DND-41 (cell line): Measurements from ENCODE around the gene RNF167.

Experiments
- ATAC-seq: fragments of 200-7000 bp; cut with Tn5 transposase; 3 replicates; pipeline ENCODE4 v1.9.1; 2021; ENCODE audit warnings: low read depth; ENCODE audit not compliant: insufficient read depth
- DNase-seq: peaks from one replicate; pipeline ENCODE4 v3.0.0-alpha.2; 2020
- H2AFZ ChIP-seq: 2 replicates; pipeline ENCODE4 v1.6.0; 2012; ENCODE audit warnings: low read depth, low read length
- H3K27ac ChIP-seq: 2 replicates; pipeline ENCODE4 v1.5.1; 2012; ENCODE audit warnings: low read length, inconsistent platforms
- H3K27me3 ChIP-seq: fragments of 200-600 bp; sonication (generic); 2 replicates; pipeline ENCODE4 v1.6.0; 2012; ENCODE audit warnings: low read length, mild to moderate bottlenecking, inconsistent platforms; ENCODE audit not compliant: insufficient read depth, poor library complexity
- H3K36me3 ChIP-seq: 2 replicates; pipeline ENCODE4 v1.5.1; 2012; ENCODE audit warnings: low read length, inconsistent platforms; ENCODE audit not compliant: insufficient read depth
- H3K4me1 ChIP-seq: 2 replicates; pipeline ENCODE4 v1.5.1; 2012; ENCODE audit warnings: mild to moderate bottlenecking, low read length; ENCODE audit not compliant: insufficient read depth
- H3K4me2 ChIP-seq: 2 replicates; pipeline ENCODE4 v1.6.0; 2012; ENCODE audit warnings: mild to moderate bottlenecking, moderate library complexity, low read length, inconsistent platforms; ENCODE audit not compliant: insufficient read depth
- H3K4me3 ChIP-seq, 2 experiments: fragments of 200-600 bp in 1 of 2; shearing (Covaris generic) in 1 of 2; 2 replicates each; pipeline ENCODE4 v1.5.1; 2012 to 2016; ENCODE audit warnings: inconsistent platforms in 2 of 2, low read length in 2 of 2, mild to moderate bottlenecking in 2 of 2, low read depth in 1 of 2, moderate library complexity in 1 of 2
- H3K79me2 ChIP-seq: 2 replicates; pipeline ENCODE4 v1.6.0; 2012; ENCODE audit warnings: low read length, inconsistent platforms; ENCODE audit not compliant: insufficient read depth
- H3K9ac ChIP-seq: 2 replicates; pipeline ENCODE4 v1.6.0; 2012; ENCODE audit warnings: low read depth, mild to moderate bottlenecking, inconsistent platforms, low read length, moderate library complexity
- H3K9me3 ChIP-seq: 2 replicates; pipeline ENCODE4 v1.5.1; 2012; ENCODE audit warnings: low read length, moderate library complexity, mild to moderate bottlenecking, inconsistent platforms; ENCODE audit not compliant: insufficient read depth, severe bottlenecking
- H4K20me1 ChIP-seq: 2 replicates; pipeline ENCODE4 v1.6.0; 2012; ENCODE audit warnings: low read length; ENCODE audit not compliant: insufficient read depth
- CTCF ChIP-seq: IDR thresholded peaks from 2 replicates; pipeline ENCODE4 v1.5.1; 2012; ENCODE audit warnings: borderline replicate concordance, low read length, moderate library complexity, mild to moderate bottlenecking; ENCODE audit not compliant: poor library complexity, severe bottlenecking; ENCODE audit errors: extremely low read depth
- EZH2 ChIP-seq: IDR thresholded peaks from 3 replicates; pipeline ENCODE4 v1.6.1; 2012; ENCODE audit warnings: borderline replicate concordance, low read depth, mild to moderate bottlenecking, moderate library complexity, low read length, inconsistent platforms; ENCODE audit not compliant: severe bottlenecking

The RNF167 gene

DNA sequence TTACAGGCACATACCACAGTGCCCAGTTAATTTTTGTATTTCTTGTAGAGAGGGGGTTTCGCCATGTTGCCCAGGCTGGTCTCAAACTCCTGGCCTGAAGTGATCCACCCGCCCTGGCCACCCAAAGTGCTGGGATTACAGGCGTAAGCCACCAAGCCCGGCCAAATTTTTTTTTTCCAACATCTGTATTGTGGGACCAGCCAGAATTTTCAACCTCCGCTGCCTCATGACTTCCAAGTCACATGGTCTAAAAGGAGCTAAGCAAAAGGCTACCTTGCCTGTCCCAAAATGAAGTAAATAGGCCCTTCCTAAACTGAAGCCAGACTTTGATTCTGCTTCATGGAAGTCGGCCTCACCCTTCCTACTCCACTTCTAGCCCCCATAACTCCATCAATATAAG, 31.8 kb downstream of the RNF167 start:
- Histone ChIP-seq H4K20me1 (peaks cover 4% of the 10 kb centered on the region), H3K27ac (no peak overlapping the region), H3K4me1 (peaks cover 19% of the 10 kb centered on the region), H3K4me2 (no peak overlapping the region), H3K27me3 (no peaks in the 10 kb centered on the region), H3K36me3 (peaks cover 69% of the 10 kb centered on the region), H3K79me2 (peaks cover 20% of the 10 kb centered on the region), H3K9ac (no peak overlapping the region), H3K4me3 (no peak overlapping the region), H2AFZ (no peak overlapping the region), H3K9me3 (no peaks in the 10 kb centered on the region)
- ATAC-seq (no peak), DNase-seq (no peak)
- no peak for TF ChIP-seq CTCF

GRCh38 chr17:4972322-4972721, 32.3 kb downstream of the RNF167 start:
- TF ChIP-seq EZH2, result no peak
- TF ChIP-seq CTCF, result no peak
- Histone ChIP-seq H3K79me2 (peaks cover 19% of the 10 kb centered on the region), H3K4me1 (peaks cover 19% of the 10 kb centered on the region), H2AFZ (no peak overlapping the region), H3K4me2 (no peak overlapping the region), H3K4me3 (no peak overlapping the region), H3K27me3 (no peaks in the 10 kb centered on the region), H3K36me3 (peaks cover 74% of the 10 kb centered on the region), H3K27ac (no peak overlapping the region), H4K20me1 (peaks cover 4% of the 10 kb centered on the region), H3K9me3 (no peaks in the 10 kb centered on the region), H3K9ac (no peak overlapping the region)
- ATAC-seq, result no peak
- no peak for DNase-seq

- H3K4me3 ChIP-seq, result no peak overlapping the region
- H3K27ac ChIP-seq, result no peak overlapping the region
- peaks cover 78% of the 10 kb centered on the region for H3K36me3 ChIP-seq
- no peak overlapping the region for H3K9ac ChIP-seq
- H3K4me2 ChIP-seq, result no peak overlapping the region
- H4K20me1 ChIP-seq, result peaks cover 4% of the 10 kb centered on the region
- peaks cover 19% of the 10 kb centered on the region for H3K79me2 ChIP-seq
- H3K27me3 ChIP-seq, result no peaks in the 10 kb centered on the region
- H2AFZ ChIP-seq, result no peak overlapping the region
- peaks cover 19% of the 10 kb centered on the region for H3K4me1 ChIP-seq
- TF ChIP-seq CTCF (no peak), EZH2 (no peak)
- DNase-seq, result no peak
- H3K9me3 ChIP-seq, result no peaks in the 10 kb centered on the region
- no peak for ATAC-seq
Observed at GRCh38 chr17:4972752-4973151, 32.7 kb downstream of the RNF167 start.
